ENCODE measurements around the gene LAMC3.

Gene LAMC3

DNA sequence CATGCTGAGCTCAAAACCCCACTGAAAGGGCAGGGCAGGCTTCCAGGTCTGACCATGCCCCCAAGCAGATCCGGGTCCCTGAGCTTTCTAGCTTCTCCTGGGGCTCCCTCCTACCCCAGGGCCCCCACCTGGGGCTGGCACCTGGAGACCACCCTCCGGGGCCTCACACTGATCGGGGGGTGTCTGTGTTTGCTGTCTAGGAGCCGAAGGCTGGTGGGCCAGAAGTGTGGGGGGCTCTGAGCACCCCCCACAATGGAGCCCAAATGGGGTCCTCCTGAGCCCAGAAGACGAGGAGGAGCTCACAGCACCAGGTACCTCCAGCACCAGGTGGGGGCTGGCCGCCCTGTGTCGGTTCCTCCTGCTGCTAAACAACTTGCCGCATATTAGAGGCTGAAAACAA lies 39.8 kb downstream of the LAMC3 start:
- no peak for DNase-seq

- DNase-seq = no peak
Observed at GRCh38 chr9:131049829-131050715, 41.1 kb downstream of the LAMC3 start.

GRCh38 chr9:131050831-131051230 lies 41.9 kb downstream of the LAMC3 start:
- no peak for DNase-seq

DNA sequence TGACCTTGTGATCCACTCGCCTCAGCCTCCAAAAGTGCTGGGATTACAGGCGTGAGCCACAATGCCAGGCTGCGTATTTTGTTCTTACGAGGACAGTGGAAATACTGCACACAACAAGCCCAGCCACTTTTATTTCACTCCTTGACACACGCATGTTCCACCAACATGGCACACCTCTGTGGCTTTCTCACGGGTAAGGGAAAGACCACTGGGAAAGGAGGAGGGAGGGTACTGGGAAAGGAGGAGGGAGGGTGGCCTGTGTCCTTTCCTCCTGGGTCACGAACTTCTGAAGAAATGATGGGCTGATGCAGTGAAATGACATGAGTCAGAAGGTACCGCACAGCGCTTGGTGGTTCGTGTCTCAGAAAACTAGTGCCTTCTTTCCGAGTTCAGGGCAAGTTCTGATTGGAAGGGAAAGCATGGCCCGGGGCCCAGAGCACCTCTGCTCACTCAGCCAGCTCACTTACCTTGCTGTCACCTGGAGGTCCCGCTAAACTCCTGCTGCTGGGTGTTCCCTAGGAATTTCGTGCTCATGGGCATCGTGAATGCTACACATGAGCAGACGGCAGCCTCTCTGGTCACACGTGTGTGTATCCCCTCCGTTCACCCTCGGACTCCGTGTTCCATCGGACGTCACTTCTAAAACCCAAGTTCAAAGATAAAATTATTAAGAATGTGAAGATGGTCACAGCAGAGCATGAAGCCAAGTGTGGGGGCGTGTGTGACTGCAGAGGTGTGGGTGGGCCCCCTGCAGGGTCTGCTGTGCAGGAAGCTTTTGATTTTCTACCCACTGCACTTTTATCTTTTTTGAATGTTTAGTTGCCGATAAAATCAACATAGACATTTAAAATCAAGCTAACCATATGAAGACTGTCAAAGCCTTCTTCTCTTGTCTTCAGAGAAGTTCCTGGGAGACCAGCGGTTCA lies 42.9 kb downstream of the LAMC3 start:
- DNase-seq = no peak

DNA sequence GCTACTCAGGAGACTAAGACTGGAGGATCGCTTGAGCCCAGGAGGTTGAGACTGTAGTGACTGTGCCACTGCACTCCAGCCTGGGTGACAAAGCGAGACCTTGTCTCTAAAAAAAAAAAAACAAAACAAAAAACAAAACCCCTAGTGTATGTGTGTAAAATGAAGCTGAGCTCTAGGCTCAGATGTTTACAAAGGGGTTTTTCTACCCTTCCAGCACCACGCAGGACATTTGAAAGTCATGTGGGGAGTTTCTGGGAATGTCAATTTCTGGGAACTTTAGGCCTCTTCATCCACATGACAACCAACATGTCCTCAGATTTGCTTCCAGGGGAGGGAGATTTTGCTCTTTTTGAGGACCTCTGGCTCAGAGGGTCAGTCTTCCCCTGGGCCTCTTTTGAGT lies 44.9 kb downstream of the LAMC3 start:
- DNase-seq = no peak

GRCh38 chr9:131056781-131057506 lies 48.0 kb downstream of the LAMC3 start:
- no peak for DNase-seq

- DNase-seq = no peak
Observed at GRCh38 chr9:131060900-131061630, 52.1 kb downstream of the LAMC3 start.

DNA sequence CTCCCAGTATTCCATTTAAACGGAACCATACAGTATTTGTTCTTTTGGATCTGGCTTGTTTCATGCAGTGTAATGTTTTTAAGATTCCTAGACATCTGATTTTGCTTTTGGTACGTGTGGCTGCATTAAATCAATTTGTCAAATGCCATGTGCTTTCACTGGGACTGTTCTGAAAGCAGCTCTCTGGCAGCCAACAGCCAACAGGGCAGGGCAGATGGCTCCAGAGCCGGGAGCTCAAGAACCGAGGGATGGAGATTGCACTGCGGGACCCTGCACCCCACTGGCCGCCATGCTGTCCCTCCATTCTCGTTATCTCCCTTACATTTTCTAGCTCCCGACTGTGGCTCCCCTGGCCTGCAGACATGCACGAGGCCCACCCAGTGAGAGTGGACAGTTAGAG lies 54.0 kb downstream of the LAMC3 start:
- DNase-seq = no peak

- DNase-seq = no peak
Observed at GRCh38 chr9:131065599-131065998, 56.6 kb downstream of the LAMC3 start.

DNA sequence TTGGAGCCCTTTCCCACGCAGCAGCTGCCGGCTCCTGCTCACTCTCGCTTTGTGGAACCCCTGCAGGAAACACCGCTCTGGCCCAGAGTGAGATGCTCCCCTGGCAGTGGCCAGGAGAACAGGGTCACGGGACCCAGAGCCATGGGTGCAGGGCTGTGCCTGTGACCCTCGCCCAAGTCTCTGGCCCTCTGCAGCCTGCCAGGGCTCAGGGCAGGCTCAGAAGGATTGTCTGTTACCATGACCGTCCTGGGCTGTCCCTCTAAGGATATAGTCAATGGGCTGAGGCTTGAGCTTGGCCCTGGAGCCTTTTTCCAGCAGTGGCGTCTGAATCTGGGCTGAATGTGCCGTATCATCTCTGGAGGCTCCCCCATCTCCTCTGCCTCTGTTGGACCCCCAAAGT lies 58.7 kb downstream of the LAMC3 start:
- no peak for DNase-seq

GRCh38 chr9:131068076-131068816 lies 59.3 kb downstream of the LAMC3 start:
- no peak for DNase-seq

DNA sequence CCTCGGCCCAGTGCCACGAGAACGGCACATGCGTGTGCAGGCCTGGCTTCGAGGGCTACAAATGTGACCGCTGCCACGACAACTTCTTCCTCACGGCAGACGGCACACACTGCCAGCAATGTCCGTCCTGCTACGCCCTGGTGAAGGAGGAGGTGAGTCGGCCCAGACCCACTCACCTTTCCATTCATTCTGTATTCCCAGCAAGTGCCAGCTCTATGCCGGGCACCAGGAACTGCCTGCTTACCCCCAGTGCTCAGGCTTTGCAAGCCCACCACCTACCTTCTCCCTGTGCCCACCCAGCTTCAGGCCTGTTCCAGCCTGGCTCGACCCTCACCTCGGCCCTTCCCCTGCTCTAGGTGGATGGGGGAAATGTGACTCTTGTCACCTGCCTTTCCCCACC lies 60.7 kb downstream of the LAMC3 start:
- no peak for DNase-seq

GRCh38 chr9:131072107-131072870 lies 63.3 kb downstream of the LAMC3 start:
- no peak for DNase-seq

DNA sequence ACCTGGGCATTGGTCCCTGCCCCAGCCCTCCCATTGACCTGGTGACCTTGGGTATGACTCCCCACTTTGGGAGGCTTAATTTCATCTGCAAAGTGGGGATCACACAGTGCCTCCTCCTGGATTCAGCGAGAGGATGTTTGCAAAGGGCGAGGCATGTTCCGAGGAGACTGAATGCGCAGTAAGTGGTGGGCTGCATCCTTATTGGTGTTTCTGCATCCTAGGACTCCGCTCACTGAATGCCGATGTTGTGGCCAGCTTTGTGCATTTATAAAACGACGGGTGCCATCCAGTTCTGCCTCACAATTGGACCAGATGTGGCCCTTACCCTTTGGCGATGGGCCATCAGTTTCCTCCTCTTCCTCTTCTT lies 63.9 kb downstream of the LAMC3 start:
- no peak for DNase-seq

- no peak for DNase-seq
Observed at GRCh38 chr9:131076347-131077195, 67.6 kb downstream of the LAMC3 start.

GRCh38 chr9:131078427-131079366 lies 69.7 kb downstream of the LAMC3 start:
- DNase-seq = no peak

DNA sequence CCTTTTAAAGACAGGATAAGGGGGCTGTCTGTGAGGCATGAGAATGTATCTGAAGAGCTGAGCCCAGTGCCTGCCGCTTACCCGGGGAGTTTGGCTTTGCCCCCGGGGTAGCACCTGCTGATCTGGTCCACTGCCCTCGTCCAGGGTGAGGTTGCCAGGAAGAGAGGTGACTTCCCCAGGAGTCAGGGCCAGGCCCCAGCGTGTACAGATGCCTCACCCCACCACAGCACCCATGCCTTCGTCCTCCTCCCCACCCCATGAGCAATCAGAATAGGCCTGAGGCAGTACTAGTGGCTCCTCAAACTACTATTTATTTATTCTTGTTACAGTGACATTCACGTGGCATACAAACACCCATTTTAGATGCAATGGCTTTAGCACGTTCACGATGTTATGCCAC lies 71.6 kb downstream of the LAMC3 start:
- no peak for DNase-seq

- DNase-seq = no peak
Observed at GRCh38 chr9:131081868-131082267, 72.9 kb downstream of the LAMC3 start.
